SH-SY5Y (cell line): Measurements from ENCODE around the gene MYO1D.

Source experiments
- GATA2 ChIP-seq: IDR thresholded peaks from 2 replicates; pipeline ENCODE4 v1.6.1; 2011; ENCODE audit warnings: mild to moderate bottlenecking, low read depth, low read length
- GATA3 ChIP-seq: IDR thresholded peaks from 2 replicates; pipeline ENCODE4 v1.6.1; 2011; ENCODE audit warnings: low read depth, mild to moderate bottlenecking, low read length, moderate library complexity

MYO1D gene

DNA sequence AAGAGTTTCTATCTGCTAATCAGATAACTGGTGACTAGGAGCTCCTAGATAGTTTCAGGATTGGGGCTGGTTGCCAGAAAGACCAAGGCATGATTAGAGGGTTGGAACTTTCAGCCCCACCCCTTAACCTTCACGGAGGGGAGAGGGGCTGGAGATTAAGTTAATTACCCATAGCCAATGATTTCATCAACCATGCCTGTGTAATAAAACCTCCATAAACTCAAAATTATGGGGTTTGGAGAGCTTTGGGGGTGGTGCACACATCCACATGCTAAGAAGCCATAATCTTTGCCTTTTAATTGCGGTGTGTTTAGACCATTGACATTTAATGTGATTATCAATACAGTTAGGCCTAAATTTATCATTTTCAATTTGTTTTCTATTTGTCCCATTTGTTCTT, 228.5 kb downstream of the MYO1D start:
- TF ChIP-seq GATA2, result no peak

DNA sequence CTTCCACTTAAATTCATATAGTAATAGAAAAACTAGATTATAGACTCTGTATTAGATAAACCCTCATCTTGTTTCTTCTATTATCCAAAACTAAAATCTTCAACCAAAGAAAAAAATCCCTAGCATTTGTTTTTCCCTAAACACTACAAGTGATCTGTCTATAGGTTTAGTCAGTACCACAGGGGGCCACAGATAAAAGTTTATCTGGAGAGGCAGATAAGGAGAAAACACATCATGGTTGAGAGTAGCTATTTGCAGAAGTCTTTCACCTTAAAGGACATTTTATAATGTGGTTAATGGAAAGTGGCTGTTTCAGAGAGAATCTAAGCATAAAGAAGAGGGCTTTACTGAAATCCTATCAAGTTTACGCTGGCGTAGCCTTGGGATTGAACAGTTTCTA, 230.0 kb downstream of the MYO1D start:
- no peak for TF ChIP-seq GATA2
- no peak for TF ChIP-seq GATA3

DNA sequence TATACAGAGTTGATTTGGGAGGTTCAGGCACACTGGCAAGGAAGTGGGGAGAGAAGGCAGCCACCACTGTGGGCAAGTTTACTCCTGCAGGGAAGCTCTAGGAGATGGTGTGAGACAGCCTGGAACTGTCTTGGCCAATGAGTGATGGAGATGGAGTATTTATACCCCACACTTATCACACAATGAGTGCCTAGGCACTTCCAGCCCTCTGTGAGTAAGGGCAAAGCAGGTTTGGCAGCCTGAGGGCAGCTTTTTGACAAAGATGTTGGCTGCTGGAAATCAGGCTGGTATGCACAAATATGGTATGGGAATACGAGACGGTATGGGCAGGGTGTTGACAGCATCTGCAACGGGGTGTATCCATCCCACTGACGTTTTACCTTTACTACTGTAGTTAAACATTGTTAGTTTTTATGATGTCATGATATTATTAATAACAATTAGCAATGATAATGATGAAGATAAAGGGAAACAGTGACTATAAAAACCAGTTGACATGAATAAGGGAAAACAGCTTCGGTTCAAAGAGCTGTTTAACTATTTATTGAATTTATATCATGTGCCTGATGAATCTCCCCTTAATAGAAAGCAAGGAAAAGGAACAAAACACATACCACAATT, 240.2 kb downstream of the MYO1D start:
- TF ChIP-seq GATA2, result no peak
- no peak for TF ChIP-seq GATA3

- TF ChIP-seq GATA3 (no peak), GATA2 (no peak)
Observed at GRCh38 chr17:32634167-32634566, 242.8 kb downstream of the MYO1D start.

- TF ChIP-seq GATA3 (no peak), GATA2 (no peak)
Observed at GRCh38 chr17:32631341-32632096, 245.4 kb downstream of the MYO1D start.

GRCh38 chr17:32629563-32630190, 247.2 kb downstream of the MYO1D start:
- TF ChIP-seq GATA2, result no peak
- TF ChIP-seq GATA3, result no peak

DNA sequence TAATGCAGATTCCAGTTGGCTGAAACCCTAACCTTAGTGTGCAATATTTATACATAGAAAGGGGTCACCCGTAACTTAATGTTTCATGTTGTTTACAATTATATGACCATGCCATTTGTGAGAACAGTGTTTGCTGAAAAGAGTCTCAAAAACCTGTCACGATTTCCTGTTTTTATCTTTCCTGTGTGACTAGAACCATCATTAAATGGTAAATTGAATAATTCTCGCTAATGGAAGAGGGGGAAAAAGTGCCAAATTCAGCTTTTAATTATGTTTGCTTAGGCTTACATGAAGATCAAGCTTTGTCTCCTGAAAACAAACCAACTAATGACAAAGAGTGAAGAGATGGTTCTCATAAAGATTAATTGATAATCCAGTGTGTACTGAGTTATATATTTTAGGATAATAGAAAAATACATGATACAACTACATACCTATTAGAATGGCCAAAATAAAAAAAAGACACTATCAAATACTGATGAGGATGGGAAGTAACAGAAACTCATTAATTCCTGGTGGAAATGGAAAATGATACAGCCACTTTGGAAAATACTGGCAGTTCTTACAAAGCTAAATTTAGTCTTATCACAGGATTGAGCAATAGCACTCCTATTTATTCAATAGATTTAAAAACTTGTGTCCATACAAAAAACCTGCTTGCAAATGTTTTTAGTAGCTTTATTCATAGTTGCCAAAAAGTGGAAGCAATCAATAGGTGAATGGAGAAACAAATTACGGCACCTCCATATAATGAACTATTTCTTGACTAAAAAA, 248.5 kb downstream of the MYO1D start:
- TF ChIP-seq GATA2 (no peak), GATA3 (no peak)

DNA sequence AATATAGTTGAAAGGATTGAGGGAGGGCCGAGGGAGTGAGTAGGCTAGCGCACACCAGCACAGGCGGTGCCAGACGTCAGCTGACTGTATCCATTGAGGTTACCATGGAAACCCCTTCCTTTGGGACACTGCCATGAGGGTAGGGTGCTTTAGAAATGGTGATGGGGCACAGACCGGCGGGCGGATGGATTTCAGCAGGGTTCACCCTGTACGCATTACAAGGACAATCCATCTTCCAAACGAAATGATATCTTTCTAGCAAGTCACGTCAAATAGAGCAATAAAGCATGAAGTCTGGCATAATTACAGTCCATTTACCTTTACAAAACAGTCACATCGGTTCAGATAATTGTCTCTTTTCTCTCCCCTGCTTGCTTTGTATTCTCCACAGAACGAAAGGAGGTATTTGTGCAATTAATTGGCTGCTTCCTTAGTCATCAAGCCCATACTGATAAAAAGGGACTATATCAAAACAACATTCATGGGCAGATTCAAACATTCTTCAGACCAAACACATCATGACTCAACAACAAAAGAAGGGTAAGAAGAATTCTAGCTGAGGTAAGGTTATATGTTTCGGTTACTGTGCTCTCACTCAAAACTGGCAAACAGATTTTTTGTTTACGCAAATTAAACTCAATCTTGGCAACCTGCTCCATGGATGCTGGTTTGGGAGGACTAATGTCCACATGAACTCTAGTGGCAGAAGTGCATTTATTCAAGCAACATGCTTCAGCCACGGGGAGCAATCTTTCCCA, 249.5 kb downstream of the MYO1D start:
- TF ChIP-seq GATA3 (no peak), GATA2 (no peak)

DNA sequence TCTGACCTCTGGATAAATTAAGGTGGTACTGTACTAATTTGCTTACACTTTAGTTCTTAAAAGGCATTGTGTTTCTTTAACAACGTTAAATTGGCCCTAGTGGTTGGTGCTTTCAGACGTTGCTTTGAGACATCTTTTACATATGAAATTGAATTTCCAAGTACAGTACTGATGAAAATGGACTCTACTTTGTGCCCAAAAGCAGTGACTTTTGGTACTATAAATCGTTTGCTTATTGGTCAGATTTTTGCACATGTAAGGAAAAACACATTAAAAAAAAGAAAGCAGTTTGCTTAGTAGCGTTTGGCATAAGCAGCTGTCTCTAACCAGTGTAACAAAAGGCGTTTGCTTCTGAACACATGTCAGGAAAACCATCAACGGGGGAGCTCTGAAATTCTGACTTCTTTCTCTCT, 250.5 kb downstream of the MYO1D start:
- TF ChIP-seq GATA2 (no peak), GATA3 (no peak)

DNA sequence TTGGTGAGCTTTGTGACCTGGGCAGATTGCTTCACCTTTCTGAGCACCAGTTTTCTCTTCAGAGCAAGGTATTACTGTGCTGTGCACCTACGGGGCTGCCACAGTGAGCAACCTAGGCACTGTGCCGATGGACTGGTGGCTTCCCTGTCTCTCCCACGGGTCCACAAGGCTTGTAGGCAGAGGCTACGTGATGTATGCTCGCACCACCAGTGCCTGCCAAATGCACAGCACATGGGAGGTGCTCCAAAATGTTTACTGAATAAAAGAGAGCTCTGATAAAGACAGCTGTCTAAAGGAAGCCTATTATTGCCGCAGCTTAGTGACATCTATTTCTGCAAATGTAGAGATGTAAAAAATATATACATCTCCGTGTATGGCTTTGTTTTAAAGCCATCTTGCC, 251.0 kb downstream of the MYO1D start:
- TF ChIP-seq GATA2 (no peak), GATA3 (no peak)

GRCh38 chr17:32623196-32623595, 253.7 kb downstream of the MYO1D start:
- no peak for TF ChIP-seq GATA2
- no peak for TF ChIP-seq GATA3

GRCh38 chr17:32622540-32622939, 254.4 kb downstream of the MYO1D start:
- no peak for TF ChIP-seq GATA3
- TF ChIP-seq GATA2, result no peak

DNA sequence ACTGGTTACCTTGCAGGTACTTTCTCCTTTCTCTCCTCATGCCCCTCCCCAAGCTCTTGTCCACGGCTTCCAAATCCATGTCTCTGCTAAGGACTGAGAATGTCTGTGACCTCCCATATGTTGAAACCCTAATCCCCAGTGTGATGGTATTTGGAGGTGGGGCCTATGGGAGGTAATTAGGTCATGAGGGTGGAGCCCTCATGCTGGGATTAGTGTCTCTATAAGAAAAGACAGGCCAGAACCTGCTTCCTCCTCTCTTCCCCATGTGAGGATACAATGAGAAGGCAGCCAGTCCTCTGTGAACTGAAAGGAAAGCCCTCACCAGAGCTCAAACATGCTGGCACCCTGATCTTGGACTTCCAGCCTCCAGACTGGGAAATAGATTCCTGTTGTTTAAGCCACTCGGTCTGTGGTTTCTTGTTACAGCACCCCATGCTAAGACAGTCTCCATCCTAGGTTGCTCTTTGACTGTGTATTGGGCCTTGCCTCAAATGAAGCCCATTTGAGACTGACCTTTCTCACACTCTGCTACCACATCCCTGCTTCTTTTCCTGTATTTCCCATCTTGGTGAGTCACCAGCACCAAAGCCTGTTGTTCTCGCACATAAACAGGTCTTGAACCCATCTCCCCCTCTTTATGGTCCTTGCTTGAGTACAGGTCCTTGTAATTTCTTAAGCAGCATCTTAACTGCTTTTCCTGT, 255.2 kb downstream of the MYO1D start:
- no peak for TF ChIP-seq GATA3
- TF ChIP-seq GATA2, result no peak

DNA sequence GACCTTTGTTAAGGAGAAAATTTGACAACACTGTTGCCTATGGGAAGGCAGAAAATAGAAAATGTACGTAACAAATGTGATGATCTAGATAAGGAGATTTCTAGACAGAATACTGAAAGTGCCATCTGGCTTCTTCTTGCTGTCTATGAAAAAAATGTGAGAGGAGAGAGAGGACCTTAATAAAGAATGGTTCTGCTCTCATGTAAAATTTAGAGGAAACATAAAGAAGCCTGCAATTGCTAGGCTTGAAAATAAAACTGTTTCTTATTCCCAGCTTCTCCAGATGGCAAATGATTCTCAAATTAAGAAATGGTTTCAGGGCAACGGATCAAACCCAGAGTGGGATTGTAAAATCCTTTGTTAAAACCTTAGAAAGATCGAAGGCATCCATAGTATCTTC, 261.6 kb downstream of the MYO1D start:
- no peak for TF ChIP-seq GATA3
- no peak for TF ChIP-seq GATA2
